ENCODE measurements around the gene MID2. TPM values are rescaled to one million over a fixed set of nuclear protein-coding genes. Genes with fewer than 3 reads are reported as not detected.
A peak's percentile ranks its signal among the peaks of the same experiment; 100 is the strongest.
"Not testable (repeated sequence)": the region's sequence is repeated elsewhere in the genome, so short reads cannot be mapped to it uniquely, and the experiment has no call there.

Gene MID2
- polyA plus RNA-seq (2012; ENCODE audit: insufficient read depth, insufficient read length), result not detected

GRCh38 chrX:107825698-107826237 lies at the start of gene MID2:
Gene MID2, plus strand, starts transcription at chrX:107825866. Its CDS starts 561 bp downstream, at chrX:107826427.
- H3K4me3 ChIP-seq (ENCODE audit: low read length), result no peak within 1 kb of the TSS
- no peak for DNase-seq (ENCODE audit: low read depth, low spot score)

- H3K4me3 ChIP-seq (ENCODE audit: low read length), result no peak overlapping the region; the same call in 1 of the 2 replicates
These were observed 48.8 kb upstream of the MID2 start for GRCh38 chrX:107776649-107777535.

GRCh38 chrX:107777536-107777832 lies 48.2 kb upstream of the MID2 start, which contains the start of gene NCBP2L:
Gene NCBP2L, plus strand, starts transcription at chrX:107777733. Its CDS starts 16,488 bp downstream, at chrX:107794221.
- DNase-seq (ENCODE audit: low read depth, low spot score), result no peak
- H3K4me3 ChIP-seq (ENCODE audit: low read length), result no peak within 1 kb of the TSS; the same call in 1 of the 2 replicates

More at GRCh38 chrX:107776649-107777535, 48.8 kb upstream of the MID2 start:
- DNase-seq (ENCODE audit: low read depth, low spot score), result peak; percentile 72

- H3K4me3 ChIP-seq (ENCODE audit: low read length), result no peak overlapping the region
- DNase-seq (ENCODE audit: low read depth, low spot score), result no peak
These were observed 45.1 kb upstream of the MID2 start for GRCh38 chrX:107780525-107780924.

- no peak for DNase-seq (ENCODE audit: low read depth, low spot score)
These were observed 37.8 kb upstream of the MID2 start for GRCh38 chrX:107787827-107788226.

GRCh38 chrX:107804427-107804826 lies 21.2 kb upstream of the MID2 start:
- no peak overlapping the region for H3K4me3 ChIP-seq (ENCODE audit: low read length)
- DNase-seq (ENCODE audit: low read depth, low spot score), result no peak

More at GRCh38 chrX:107787827-107788226, 37.8 kb upstream of the MID2 start:
- no peak overlapping the region for H3K4me3 ChIP-seq (ENCODE audit: low read length)

- H3K4me3 ChIP-seq (ENCODE audit: low read length), result no peak overlapping the region
- no peak for DNase-seq (ENCODE audit: low read depth, low spot score)
These were observed 20.5 kb upstream of the MID2 start for GRCh38 chrX:107805179-107805578.

GRCh38 chrX:107810053-107810452 lies 15.6 kb upstream of the MID2 start:
- not testable (repeated sequence) for DNase-seq (ENCODE audit: low read depth, low spot score); H3K4me3 ChIP-seq (ENCODE audit: low read length)

- DNase-seq (ENCODE audit: low read depth, low spot score), result no peak
- H3K4me3 ChIP-seq (ENCODE audit: low read length), result no peak overlapping the region
These were observed 6.7 kb upstream of the MID2 start for GRCh38 chrX:107818900-107819521.

GRCh38 chrX:107823042-107823441 lies 2.6 kb upstream of the MID2 start:
- H3K4me3 ChIP-seq (ENCODE audit: low read length), result no peak overlapping the region
- no peak for DNase-seq (ENCODE audit: low read depth, low spot score)

- no peak for DNase-seq (ENCODE audit: low read depth, low spot score)
These were observed 2.2 kb upstream of the MID2 start for GRCh38 chrX:107823456-107823855.

GRCh38 chrX:107826238-107827029 lies 768 bp downstream of the MID2 start:
- no peak for DNase-seq (ENCODE audit: low read depth, low spot score)
- no peak overlapping the region for H3K4me3 ChIP-seq (ENCODE audit: low read length)

More at GRCh38 chrX:107823456-107823855, 2.2 kb upstream of the MID2 start:
- H3K4me3 ChIP-seq (ENCODE audit: low read length), result no peak overlapping the region

GRCh38 chrX:107827030-107827831 lies 1.6 kb downstream of the MID2 start:
- no peak overlapping the region for H3K4me3 ChIP-seq (ENCODE audit: low read length)

GRCh38 chrX:107827852-107828251 lies 2.2 kb downstream of the MID2 start:
- no peak for DNase-seq (ENCODE audit: low read depth, low spot score)

More at GRCh38 chrX:107827030-107827831, 1.6 kb downstream of the MID2 start:
- DNase-seq (ENCODE audit: low read depth, low spot score), result no peak

GRCh38 chrX:107829878-107830277 lies 4.2 kb downstream of the MID2 start:
- no peak for DNase-seq (ENCODE audit: low read depth, low spot score)
- no peak overlapping the region for H3K4me3 ChIP-seq (ENCODE audit: low read length)

More at GRCh38 chrX:107827852-107828251, 2.2 kb downstream of the MID2 start:
- no peak overlapping the region for H3K4me3 ChIP-seq (ENCODE audit: low read length)

GRCh38 chrX:107831071-107831730 lies 5.5 kb downstream of the MID2 start:
- no peak for DNase-seq (ENCODE audit: low read depth, low spot score)
- H3K4me3 ChIP-seq (ENCODE audit: low read length), result no peak overlapping the region

GRCh38 chrX:107834275-107835201 lies 8.9 kb downstream of the MID2 start:
- H3K4me3 ChIP-seq (ENCODE audit: low read length), result no peak overlapping the region
- DNase-seq (ENCODE audit: low read depth, low spot score), result no peak

Measured in Jurkat, Clone E6-1 (cell line).